H1 (cell line): ENCODE data around the gene PRICKLE1. TPM values are rescaled to one million over a fixed set of nuclear protein-coding genes. Genes with fewer than 3 reads are reported as not detected.

ENCODE experiments used
- CTCF ChIA-PET: fragments of 300-600 bp; sonication (Branson Sonifier 250); formaldehyde crosslinking; loops from one replicate; lab custom pipeline; 2021; ENCODE audit not compliant: partially characterized antibody; lab: Charles Lee
- POLR2A ChIA-PET: fragments of 300-600 bp; sonication (Branson Sonifier 250); formaldehyde crosslinking; loops from one replicate; lab custom pipeline; 2021; ENCODE audit warnings: inconsistent platforms; ENCODE audit not compliant: partially characterized antibody; lab: Charles Lee
- DNase-seq, 2 experiments: peaks; one replicate each; pipeline versions ENCODE4 v3.0.0 to v3.0.0-alpha.2; 2010 to 2022; ENCODE audit warnings: low spot score in 2 of 2, low read depth in 1 of 2, mixed read lengths in 1 of 2
- FAIRE-seq: peaks from 2 replicates; lab custom pipeline; 2011; peaks lifted over from hg19 to GRCh38; lab: Jason Lieb, UNC
- H2AFZ ChIP-seq: 2 replicates; pipeline ENCODE4 v1.8.1; 2012; ENCODE audit warnings: low read length, inconsistent platforms
- H2AK5ac ChIP-seq: 2 replicates; pipeline ENCODE4 v1.6.1; 2013; ENCODE audit warnings: low read depth, low read length
- H2BK120ac ChIP-seq: replicated peaks from 2 replicates; pipeline ENCODE3; 2013; ENCODE audit warnings: low read depth, low read length, inconsistent platforms
- H2BK12ac ChIP-seq: 2 replicates; pipeline ENCODE4 v1.6.1; 2013; ENCODE audit warnings: low read depth, low read length
- H2BK15ac ChIP-seq: 2 replicates; pipeline ENCODE4 v1.6.1; 2013; ENCODE audit warnings: low read length
- H2BK20ac ChIP-seq: 2 replicates; pipeline ENCODE4 v1.6.1; 2013; ENCODE audit warnings: low read length
- H2BK5ac ChIP-seq: 2 replicates; pipeline ENCODE4 v1.6.1; 2013; ENCODE audit warnings: low read depth, low read length
- H3K14ac ChIP-seq: 2 replicates; pipeline ENCODE4 v1.6.1; 2013; ENCODE audit warnings: inconsistent platforms; ENCODE audit not compliant: insufficient read length
- H3K18ac ChIP-seq: 2 replicates; pipeline ENCODE4 v1.6.1; 2013; ENCODE audit warnings: low read length; ENCODE audit errors: extremely low read depth
- H3K23ac ChIP-seq: 2 replicates; pipeline ENCODE4 v1.6.1; 2013; ENCODE audit warnings: inconsistent platforms; ENCODE audit not compliant: insufficient read length
- H3K23me2 ChIP-seq: 2 replicates; pipeline ENCODE4 v1.6.1; 2013; ENCODE audit warnings: low read depth, low read length
- H3K27ac ChIP-seq: 2 replicates; pipeline ENCODE4 v1.6.1; 2011; ENCODE audit warnings: low read depth, low read length, inconsistent platforms
- H3K27me3 ChIP-seq, 4 experiments: replicated peaks in 1 of 4; 1 replicate in 1 of 4; 2 replicates in 3 of 4; pipeline versions ENCODE4 v1.6.1 to v1.8.1; 2011 to 2013; ENCODE audit warnings: low read length in 3 of 4, mild to moderate bottlenecking in 3 of 4, inconsistent platforms in 2 of 4, mixed read lengths in 2 of 4, moderate library complexity in 1 of 4; ENCODE audit not compliant: control insufficient read depth in 3 of 4, insufficient read depth in 3 of 4; ENCODE audit errors: extremely low read depth in 1 of 4
- H3K36me3 ChIP-seq, 4 experiments: 2 replicates each; pipeline versions ENCODE4 v1.6.1 to v1.8.1; 2011 to 2013; ENCODE audit warnings: mild to moderate bottlenecking in 4 of 4, low read length in 3 of 4, moderate library complexity in 2 of 4, control low read depth in 1 of 4, inconsistent platforms in 1 of 4; ENCODE audit not compliant: insufficient read depth in 4 of 4, control insufficient read depth in 2 of 4
- H3K4ac ChIP-seq: replicated peaks from 2 replicates; pipeline ENCODE3; 2013; ENCODE audit warnings: low read length, low read depth, mixed read lengths, inconsistent platforms; ENCODE audit not compliant: insufficient read length
- H3K4me1 ChIP-seq, 4 experiments: replicated peaks in 1 of 4; 1 replicate in 1 of 4; 2 replicates in 3 of 4; pipeline versions ENCODE4 v1.6.1 to v1.8.1; 2011 to 2013; ENCODE audit warnings: low read length in 3 of 4, inconsistent platforms in 2 of 4, mixed read lengths in 1 of 4; ENCODE audit not compliant: insufficient read depth in 4 of 4, control insufficient read depth in 3 of 4
- H3K4me2 ChIP-seq, 2 experiments: 2 replicates each; pipeline versions ENCODE4 v1.6.1 to v1.8.1; 2011 to 2013; ENCODE audit warnings: low read depth in 2 of 2, low read length in 2 of 2, control low read depth in 1 of 2, inconsistent platforms in 1 of 2, mild to moderate bottlenecking in 1 of 2; ENCODE audit not compliant: insufficient read depth in 1 of 2
- H3K4me3 ChIP-seq, 4 experiments: fragments of 200-600, 300-600 bp in 1 of 4; sonication (generic), shearing (Covaris generic), sonication (Bioruptor Twin) in 1 of 4; 2 replicates each; pipeline versions ENCODE4 v1.5.1 to v1.8.1; 2011 to 2016; ENCODE audit warnings: low read length in 4 of 4, low read depth in 3 of 4, control low read depth in 2 of 4, inconsistent platforms in 2 of 4, mild to moderate bottlenecking in 2 of 4, mixed read lengths in 1 of 4, moderate library complexity in 1 of 4; ENCODE audit not compliant: insufficient read depth in 2 of 4; ENCODE audit errors: extremely low read depth in 1 of 4
- H3K56ac ChIP-seq: replicated peaks from 2 replicates; pipeline ENCODE3; 2013; ENCODE audit warnings: low read depth, mild to moderate bottlenecking, mixed read lengths, low read length, inconsistent platforms; ENCODE audit not compliant: insufficient read length
- H3K79me1 ChIP-seq: 2 replicates; pipeline ENCODE4 v1.6.1; 2013; ENCODE audit warnings: low read depth, low read length, control low read depth
- H3K79me2 ChIP-seq, 2 experiments: 2 replicates each; pipeline versions ENCODE4 v1.6.1 to v1.8.1; 2012 to 2013; ENCODE audit warnings: low read length in 2 of 2, mild to moderate bottlenecking in 2 of 2, inconsistent platforms in 1 of 2; ENCODE audit not compliant: insufficient read depth in 2 of 2, control insufficient read depth in 1 of 2
- H3K9ac ChIP-seq, 4 experiments: replicated peaks in 1 of 4; 1 replicate in 1 of 4; 2 replicates in 3 of 4; pipeline versions ENCODE4 v1.6.1 to v1.8.1; 2011 to 2013; ENCODE audit warnings: low read depth in 3 of 4, low read length in 3 of 4, control low read depth in 2 of 4, mild to moderate bottlenecking in 2 of 4, moderate library complexity in 2 of 4, inconsistent platforms in 1 of 4; ENCODE audit errors: extremely low read depth in 1 of 4
- H3K9me3 ChIP-seq, 2 experiments: 2 replicates each; pipeline versions ENCODE4 v1.6.1 to v1.8.1; 2012 to 2013; ENCODE audit warnings: mild to moderate bottlenecking in 2 of 2, moderate library complexity in 2 of 2, control low read depth in 1 of 2, inconsistent platforms in 1 of 2, low read depth in 1 of 2, low read length in 1 of 2, mixed read lengths in 1 of 2; ENCODE audit not compliant: insufficient read depth in 2 of 2
- H4K20me1 ChIP-seq, 2 experiments: replicated peaks in 1 of 2; 2 replicates each; pipeline versions ENCODE3 to v1.8.1; 2011 to 2013; ENCODE audit warnings: inconsistent platforms in 2 of 2, low read length in 2 of 2, mild to moderate bottlenecking in 1 of 2; ENCODE audit not compliant: insufficient read depth in 2 of 2, control insufficient read depth in 1 of 2
- H4K5ac ChIP-seq: 2 replicates; pipeline ENCODE4 v1.6.1; 2013; ENCODE audit warnings: low read length, low read depth, mixed read lengths, inconsistent platforms; ENCODE audit not compliant: insufficient read length
- H4K8ac ChIP-seq: 2 replicates; pipeline ENCODE4 v1.8.0; 2013; ENCODE audit warnings: mild to moderate bottlenecking, moderate library complexity, low read length, inconsistent platforms; ENCODE audit not compliant: insufficient read depth; ENCODE audit errors: extremely low read depth
- H4K91ac ChIP-seq: replicated peaks from 2 replicates; pipeline ENCODE3; 2013; ENCODE audit warnings: low read length, mixed read lengths, inconsistent platforms; ENCODE audit not compliant: insufficient read length
- CHD2 ChIP-seq: IDR thresholded peaks from 2 replicates; pipeline ENCODE4 v1.6.1; 2012; ENCODE audit warnings: low read length, improper control_type of control experiment
- SRF ChIP-seq: IDR thresholded peaks from 2 replicates; pipeline ENCODE4 v1.6.1; 2011; ENCODE audit warnings: mild to moderate bottlenecking, low read depth, low read length, moderate library complexity
- WGBS, 2 experiments: shearing (Covaris generic) in 1 of 2; methylation state at CpG; one replicate each; pipeline versions ENCODE4 v1.1.6 to v1.1.7; 2013 to 2015; ENCODE audit warnings: low lambda C conversion rate in 2 of 2, mixed read lengths in 2 of 2, inconsistent platforms in 1 of 2, low coverage in 1 of 2, missing lambda C conversion rate in 1 of 2; ENCODE audit not compliant: insufficient replicate concordance in 2 of 2, insufficient coverage in 1 of 2, insufficient read length in 1 of 2; ENCODE audit errors: extremely low coverage in 1 of 2, missing lambda C conversion rate in 1 of 2; 5-methylcytosine and 5-hydroxymethylcytosine counted together
- polyA plus RNA-seq, 7 experiments: library from polyadenylated mRNA; depleted of rRNA in 3 of 7; stranded (reverse) in 5 of 7; unstranded in 2 of 7; fragments of >200 nt in 5 of 7; fragments of 200-250 nt in 2 of 7; gene quantifications; 1 replicate in 5 of 7; 2 replicates in 1 of 7; 4 replicates in 1 of 7; pipeline versions ENCODE4 v1.2.1 to v1.2.3, GENCODE V29; 2011 to 2013; ENCODE audit warnings: missing spikeins in 2 of 7, mixed read lengths in 2 of 7
- total RNA-seq: library from RNA; stranded (reverse); fragmentation: NEBNext Ultra II Directional; extraction: Animal tissue kit (Norgen Biotek cat#: 25700); gene quantifications from 2 replicates; pipeline ENCODE4 v1.2.1, GENCODE V29; 2021

PRICKLE1 gene
- total and polyA plus RNA-seq, 2 of the 8 experiments (the other 6 are each of a cell fraction or from before 2014, with no cell fraction given) = 14.0 to 22.4 TPM

DNA sequence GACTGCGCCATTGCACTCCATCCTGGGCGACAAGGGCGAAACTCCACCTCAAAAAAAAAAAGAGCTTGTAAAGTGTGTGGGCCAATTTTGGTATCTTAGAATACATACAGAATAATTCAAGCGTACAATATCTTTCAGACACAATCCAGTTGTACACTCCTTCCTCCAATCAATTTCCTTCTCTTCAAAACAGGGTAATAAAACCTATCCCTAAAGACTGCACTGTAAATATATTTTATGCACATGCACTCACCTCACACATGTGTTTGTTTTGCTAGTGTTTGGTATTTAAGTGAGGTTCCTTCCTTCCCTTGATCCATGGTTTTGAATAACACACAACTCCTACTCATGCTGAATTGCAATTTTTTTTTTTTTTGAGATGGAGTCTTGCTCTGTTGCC, 125.9 kb downstream of the PRICKLE1 start:
- WGBS, 2 experiments = 99% methylated on average over 4 of the region's 4 CpGs; no CpG with 5 or more reads in 1 of the 2 experiments
- no peak overlapping the region for H2BK15ac ChIP-seq
- H3K27me3 ChIP-seq = no peaks in the 10 kb centered on the region
- no peak overlapping the region for H3K18ac ChIP-seq
- no peak overlapping the region for H3K56ac ChIP-seq
- no peak for TF ChIP-seq SRF
- no peak for TF ChIP-seq CHD2
- H3K27ac ChIP-seq = no peak overlapping the region
- H3K4me2 ChIP-seq = no peak overlapping the region
- CTCF ChIA-PET = no interaction called here
- no peaks in the 10 kb centered on the region for H3K9me3 ChIP-seq
- H3K14ac ChIP-seq = no peak overlapping the region
- no peak overlapping the region for H4K91ac ChIP-seq
- no peak overlapping the region for H2BK120ac ChIP-seq
- POLR2A ChIA-PET = interaction anchor here (0.9 to 5.5 kb wide), 3 partner anchors 9 to 57 kb away, joined by 3 to 21 read pairs (median 5); no protein-coding TSS in a partner anchor
- H3K79me1 ChIP-seq = no peaks in the 10 kb centered on the region; the same call in 1 of the 2 replicates
- peaks cover 0 to 12% (median 7%) of the 10 kb centered on the region in 4 experiments; a peak in 3 of 7 replicates for H3K4me1 ChIP-seq
- no peak overlapping the region for H3K4me3 ChIP-seq
- H3K23me2 ChIP-seq = no peaks in the 10 kb centered on the region
- no peak overlapping the region for H4K8ac ChIP-seq
- FAIRE-seq = no peak
- DNase-seq = no peak
- no peak overlapping the region for H3K23ac ChIP-seq
- peaks cover 0 to 11% of the 10 kb centered on the region in 2 experiments; a peak in 1 of 4 replicates for H3K79me2 ChIP-seq
- no peak overlapping the region for H2AFZ ChIP-seq
- no peak overlapping the region for H2AK5ac ChIP-seq
- peaks cover 18 to 88% (median 30%) of the 10 kb centered on the region in 4 experiments for H3K36me3 ChIP-seq
- peaks cover 4 to 6% of the 10 kb centered on the region in 2 experiments for H4K20me1 ChIP-seq
- no peak overlapping the region for H4K5ac ChIP-seq
- no peak overlapping the region for H3K9ac ChIP-seq
- H3K4ac ChIP-seq = no peak overlapping the region
- H2BK5ac ChIP-seq = no peak overlapping the region
- H2BK12ac ChIP-seq = no peak overlapping the region
- no peak overlapping the region for H2BK20ac ChIP-seq
